HCT116 (cell line): ENCODE results near the gene GPC4.

Experiments used
- EZH2 ChIP-seq: fragments of 200-600 bp; sonication (generic); IDR thresholded peaks from 2 replicates; pipeline ENCODE4 v1.6.1; 2017; ENCODE audit warnings: antibody characterized with exemption, mixed run types
- MAX ChIP-seq: IDR thresholded peaks from 2 replicates; pipeline ENCODE4 v1.6.1; 2012

- TF ChIP-seq EZH2 = no peak
- TF ChIP-seq MAX = no peak
Measured at GRCh38 chrX:133267621-133268020, 147.7 kb downstream of the GPC4 start.
